Activated CD4-positive, alpha-beta T cell treated with anti-CD3 and anti-CD28 coated beads, Interleukin-2, Interleukin-4, amounts not matched to agents 100 ng/mL and 50 ng/mL, durations not matched to agents 16 hours and 8 hours (primary cell): ENCODE measurements around the gene CFAP54.
A peak's percentile ranks its signal among the peaks of the same experiment; 100 is the strongest.

ENCODE experiments used
- DNase-seq: peaks from one replicate; pipeline ENCODE4 v3.0.0-alpha.2; 2020; ENCODE audit warnings: low spot score

The CFAP54 gene

DNA sequence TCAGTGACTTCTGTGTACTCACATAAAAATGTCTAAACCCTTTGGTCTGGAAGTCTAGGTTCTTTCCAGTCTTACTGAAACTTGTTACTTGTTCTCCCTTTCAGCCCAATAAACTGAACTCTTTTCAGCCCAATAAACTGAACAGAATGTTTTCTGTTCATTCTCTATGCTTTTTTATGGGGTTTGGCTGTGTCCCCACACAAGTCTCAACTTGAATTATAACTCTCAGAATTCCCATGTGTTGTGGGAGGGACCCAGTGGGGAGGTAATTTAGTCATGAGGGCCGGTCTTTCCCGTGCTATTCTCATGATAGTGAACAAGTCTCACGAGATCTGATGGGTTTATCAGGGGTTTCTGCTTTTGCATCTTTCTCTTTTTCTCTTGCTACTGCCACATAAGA, 402.7 kb downstream of the CFAP54 start:
- no peak for DNase-seq

DNA sequence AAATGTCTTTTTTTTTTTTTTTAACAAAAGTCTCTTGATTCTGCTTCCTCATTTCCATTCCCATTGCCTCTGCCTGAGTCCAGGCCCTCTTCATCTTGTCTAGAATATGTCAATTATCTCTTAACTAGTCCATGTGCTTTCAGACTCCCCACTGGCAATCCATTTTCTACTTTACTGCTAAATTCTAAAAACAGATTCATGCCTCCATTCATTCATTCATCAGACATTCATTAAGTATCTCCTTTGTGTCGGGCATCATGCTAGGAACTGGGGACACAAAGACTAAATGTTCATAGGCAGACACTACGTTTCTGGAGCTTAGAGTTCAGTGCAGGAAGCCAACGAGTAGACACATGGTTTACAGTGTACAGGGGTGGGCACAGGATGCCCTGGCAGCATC, 408.0 kb downstream of the CFAP54 start:
- no peak for DNase-seq

- DNase-seq = no peak
Observed at GRCh38 chr12:96901175-96901574, 411.8 kb downstream of the CFAP54 start.

DNA sequence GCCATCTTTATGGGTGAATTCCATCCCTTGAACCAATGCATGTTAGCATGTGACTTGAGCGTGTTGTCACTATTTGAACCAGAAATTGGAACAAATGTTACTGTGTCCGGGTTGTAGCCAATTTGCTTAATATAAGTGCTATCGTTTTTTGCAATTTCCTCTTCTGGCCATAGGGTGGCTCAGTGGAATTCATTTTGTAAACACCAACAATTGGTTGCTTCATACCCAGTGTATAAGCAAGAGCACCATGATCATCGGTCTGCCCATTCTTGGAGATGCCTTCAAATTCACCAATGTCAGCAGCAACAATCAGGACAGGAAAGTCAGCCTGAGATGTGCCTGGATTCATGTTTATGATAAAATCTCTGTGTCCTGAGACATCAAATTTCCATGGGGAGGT, 412.7 kb downstream of the CFAP54 start:
- DNase-seq = no peak

GRCh38 chr12:96906498-96906848, 417.1 kb downstream of the CFAP54 start:
- no peak for DNase-seq

- peak; percentile 87 for DNase-seq
Observed at GRCh38 chr12:96906849-96907670, 417.7 kb downstream of the CFAP54 start, which contains the start of gene NEDD1. NEDD1 (plus strand) TSS chr12:96907257; CDS start chr12:96909760, 2,503 bp downstream.

GRCh38 chr12:96907671-96908422, 418.5 kb downstream of the CFAP54 start:
- peak; percentile 11 for DNase-seq

DNA sequence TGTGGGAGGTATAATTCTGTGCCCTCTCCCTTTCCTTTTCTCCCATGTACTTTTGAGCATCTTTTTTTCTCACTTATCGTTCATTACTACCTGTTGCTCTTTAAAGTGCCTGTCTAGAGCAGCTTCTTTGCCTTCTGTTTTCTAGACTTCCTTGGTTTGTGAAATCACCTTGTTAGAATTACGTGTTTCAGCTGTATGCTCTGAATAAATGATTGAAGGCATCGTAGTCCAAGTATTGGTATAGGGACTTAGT, 419.0 kb downstream of the CFAP54 start:
- no peak for DNase-seq

DNA sequence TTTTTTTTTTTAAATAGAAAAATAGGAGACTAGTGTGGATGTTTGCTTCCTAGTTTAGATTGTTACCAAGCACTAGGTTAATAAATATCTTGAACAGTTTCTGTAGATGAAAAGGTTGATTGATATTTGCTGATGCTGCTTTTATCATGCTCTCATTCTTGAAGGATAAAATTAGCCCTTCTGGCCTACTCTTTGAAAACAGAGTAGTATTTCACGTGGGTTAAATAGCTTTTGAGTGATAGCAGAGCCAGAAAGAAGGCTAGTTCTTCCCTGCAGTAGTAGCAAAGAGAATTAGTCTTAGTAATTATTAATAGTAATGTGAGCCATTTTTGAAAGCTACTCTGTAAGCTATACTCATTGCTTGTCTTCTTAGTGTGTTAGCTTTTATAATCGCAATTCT, 422.9 kb downstream of the CFAP54 start:
- DNase-seq = no peak

- no peak for DNase-seq
Observed at GRCh38 chr12:96912943-96913342, 423.6 kb downstream of the CFAP54 start.

- DNase-seq = no peak
Observed at GRCh38 chr12:96919510-96920210, 430.3 kb downstream of the CFAP54 start.
